GM10248 (cell line): ENCODE measurements around the gene RASGRP4.

Source experiments
- CTCF ChIA-PET: fragments of 300-600 bp; sonication (Branson Sonifier 250); formaldehyde crosslinking; extraction: SDS; loops from one replicate; lab custom pipeline; 2021; ENCODE audit warnings: antibody characterized with exemption; lab: Yijun Ruan, JAX
- POLR2A ChIA-PET: fragments of 350-650 bp; sonication (Branson Sonifier 250); formaldehyde crosslinking; extraction: SDS; loops from one replicate; lab custom pipeline; 2020; ENCODE audit warnings: antibody characterized with exemption; lab: Yijun Ruan, JAX
- DNase-seq: peaks from one replicate; pipeline ENCODE4 v3.0.0; 2012; ENCODE audit errors: extremely low spot score
- TF ChIP-seq, protein P1 (sequence below): IDR thresholded peaks from 2 replicates; pipeline ENCODE4 v1.5.1; 2012; ENCODE audit warnings: mild to moderate bottlenecking, low read depth; ENCODE audit errors: extremely low read depth, missing control alignments, control extremely low read depth

The RASGRP4 gene

DNA sequence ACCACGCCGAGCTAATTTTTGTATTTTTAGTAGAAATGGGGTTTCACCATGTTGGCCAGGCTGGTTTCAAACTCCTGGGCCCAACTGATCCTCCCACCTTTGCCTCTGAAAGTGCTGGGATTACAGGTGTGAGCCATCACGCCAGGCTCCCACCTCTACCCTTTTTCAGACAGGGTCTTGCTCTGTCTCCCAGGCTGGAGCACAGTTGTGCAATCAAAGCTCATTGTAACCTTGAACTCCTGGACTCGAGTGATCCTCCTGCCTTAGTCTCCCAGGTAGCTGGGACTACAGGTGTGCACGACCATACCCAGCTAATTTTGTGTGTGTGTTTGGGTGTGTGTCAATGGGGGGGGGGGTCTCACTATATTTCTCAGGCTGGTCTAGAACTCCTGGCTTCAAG lies 1.7 kb downstream of the RASGRP4 start:
- CTCF ChIA-PET = interaction anchor here (5.8 kb wide), 1 partner anchor 21 kb away, joined by 29 read pairs; the partner anchor contains the start of gene FAM98C
- no peak for DNase-seq
- POLR2A ChIA-PET = interaction anchor here (0.6 kb wide), 1 partner anchor 918 kb away, joined by 3 read pairs; the partner anchor contains the start of gene SAMD4B
- TF ChIP-seq, protein P1, sequence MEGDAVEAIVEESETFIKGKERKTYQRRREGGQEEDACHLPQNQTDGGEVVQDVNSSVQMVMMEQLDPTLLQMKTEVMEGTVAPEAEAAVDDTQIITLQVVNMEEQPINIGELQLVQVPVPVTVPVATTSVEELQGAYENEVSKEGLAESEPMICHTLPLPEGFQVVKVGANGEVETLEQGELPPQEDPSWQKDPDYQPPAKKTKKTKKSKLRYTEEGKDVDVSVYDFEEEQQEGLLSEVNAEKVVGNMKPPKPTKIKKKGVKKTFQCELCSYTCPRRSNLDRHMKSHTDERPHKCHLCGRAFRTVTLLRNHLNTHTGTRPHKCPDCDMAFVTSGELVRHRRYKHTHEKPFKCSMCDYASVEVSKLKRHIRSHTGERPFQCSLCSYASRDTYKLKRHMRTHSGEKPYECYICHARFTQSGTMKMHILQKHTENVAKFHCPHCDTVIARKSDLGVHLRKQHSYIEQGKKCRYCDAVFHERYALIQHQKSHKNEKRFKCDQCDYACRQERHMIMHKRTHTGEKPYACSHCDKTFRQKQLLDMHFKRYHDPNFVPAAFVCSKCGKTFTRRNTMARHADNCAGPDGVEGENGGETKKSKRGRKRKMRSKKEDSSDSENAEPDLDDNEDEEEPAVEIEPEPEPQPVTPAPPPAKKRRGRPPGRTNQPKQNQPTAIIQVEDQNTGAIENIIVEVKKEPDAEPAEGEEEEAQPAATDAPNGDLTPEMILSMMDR = no peak

GRCh38 chr19:38422438-38422837 lies 3.6 kb downstream of the RASGRP4 start:
- no peak for DNase-seq
- TF ChIP-seq, protein P1 = no peak
- ChIA-PET POLR2A (no interaction called here), CTCF (interaction anchor here (1.3 kb wide), 1 partner anchor 20 kb away, joined by 5 read pairs; the partner anchor contains the start of gene FAM98C)

- ChIA-PET POLR2A (no interaction called here), CTCF (interaction anchor here (1.3 to 3.4 kb wide), 2 partner anchors 19 kb away, joined by 5 to 25 read pairs; partner anchors contain the start of gene FAM98C)
- DNase-seq = no peak
- TF ChIP-seq, protein P1 = no peak
Measured at GRCh38 chr19:38421856-38422255, 4.2 kb downstream of the RASGRP4 start.

GRCh38 chr19:38420935-38421334 lies 5.1 kb downstream of the RASGRP4 start:
- ChIA-PET CTCF (interaction anchor here (3.4 kb wide), 1 partner anchor 18 kb away, joined by 25 read pairs; the partner anchor contains the start of gene FAM98C), POLR2A (no interaction called here)
- TF ChIP-seq, protein P1 = no peak
- no peak for DNase-seq

- DNase-seq = peak; percentile 72
- POLR2A ChIA-PET = no interaction called here
- TF ChIP-seq, protein P1 = no peak
- CTCF ChIA-PET = interaction anchor here (4.7 kb wide), 1 partner anchor 14 kb away, joined by 37 read pairs; the partner anchor contains the start of gene FAM98C
Measured at GRCh38 chr19:38417544-38418506, 8.2 kb downstream of the RASGRP4 start.

- POLR2A ChIA-PET = interaction anchor here (0.7 kb wide), 1 partner anchor 215 kb away, joined by 7 read pairs; no protein-coding TSS in a partner anchor
- CTCF ChIA-PET = interaction anchor here (4.7 kb wide), 1 partner anchor 13 kb away, joined by 37 read pairs; the partner anchor contains the start of gene FAM98C
- TF ChIP-seq, protein P1 = no peak
- no peak for DNase-seq
Measured at GRCh38 chr19:38417146-38417543, 8.9 kb downstream of the RASGRP4 start.
